Measurements from ENCODE around the gene KY.

DNA sequence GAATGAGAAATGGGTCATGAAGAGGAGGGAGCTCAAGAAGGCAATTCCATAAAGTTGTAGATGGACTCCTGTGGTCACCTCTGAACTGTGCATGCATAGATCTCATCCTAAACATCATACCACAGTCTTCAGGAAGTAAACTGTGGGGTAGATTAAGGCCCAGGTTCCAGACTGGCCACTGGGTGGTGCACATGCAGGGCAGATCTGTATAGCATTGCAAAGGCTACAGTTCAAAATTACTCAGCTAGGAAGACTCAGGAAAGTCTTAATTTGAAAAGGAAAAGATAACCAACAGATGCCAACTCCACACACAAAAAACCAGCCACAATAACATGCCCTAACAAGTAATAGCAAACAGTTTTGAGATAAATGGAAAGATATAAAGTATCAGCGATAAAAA is 20.3 kb downstream of the KY start:
- no peak for TF ChIP-seq ISL1 (CRISPR knock-in tag; IDR thresholded peaks at IDR 0.05)
- TF ChIP-seq, protein P1, sequence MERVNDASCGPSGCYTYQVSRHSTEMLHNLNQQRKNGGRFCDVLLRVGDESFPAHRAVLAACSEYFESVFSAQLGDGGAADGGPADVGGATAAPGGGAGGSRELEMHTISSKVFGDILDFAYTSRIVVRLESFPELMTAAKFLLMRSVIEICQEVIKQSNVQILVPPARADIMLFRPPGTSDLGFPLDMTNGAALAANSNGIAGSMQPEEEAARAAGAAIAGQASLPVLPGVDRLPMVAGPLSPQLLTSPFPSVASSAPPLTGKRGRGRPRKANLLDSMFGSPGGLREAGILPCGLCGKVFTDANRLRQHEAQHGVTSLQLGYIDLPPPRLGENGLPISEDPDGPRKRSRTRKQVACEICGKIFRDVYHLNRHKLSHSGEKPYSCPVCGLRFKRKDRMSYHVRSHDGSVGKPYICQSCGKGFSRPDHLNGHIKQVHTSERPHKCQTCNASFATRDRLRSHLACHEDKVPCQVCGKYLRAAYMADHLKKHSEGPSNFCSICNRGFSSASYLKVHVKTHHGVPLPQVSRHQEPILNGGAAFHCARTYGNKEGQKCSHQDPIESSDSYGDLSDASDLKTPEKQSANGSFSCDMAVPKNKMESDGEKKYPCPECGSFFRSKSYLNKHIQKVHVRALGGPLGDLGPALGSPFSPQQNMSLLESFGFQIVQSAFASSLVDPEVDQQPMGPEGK (CRISPR knock-in tag; IDR thresholded peaks at IDR 0.05; ENCODE audit: borderline replicate concordance) = no peak
- TF ChIP-seq, protein P2, sequence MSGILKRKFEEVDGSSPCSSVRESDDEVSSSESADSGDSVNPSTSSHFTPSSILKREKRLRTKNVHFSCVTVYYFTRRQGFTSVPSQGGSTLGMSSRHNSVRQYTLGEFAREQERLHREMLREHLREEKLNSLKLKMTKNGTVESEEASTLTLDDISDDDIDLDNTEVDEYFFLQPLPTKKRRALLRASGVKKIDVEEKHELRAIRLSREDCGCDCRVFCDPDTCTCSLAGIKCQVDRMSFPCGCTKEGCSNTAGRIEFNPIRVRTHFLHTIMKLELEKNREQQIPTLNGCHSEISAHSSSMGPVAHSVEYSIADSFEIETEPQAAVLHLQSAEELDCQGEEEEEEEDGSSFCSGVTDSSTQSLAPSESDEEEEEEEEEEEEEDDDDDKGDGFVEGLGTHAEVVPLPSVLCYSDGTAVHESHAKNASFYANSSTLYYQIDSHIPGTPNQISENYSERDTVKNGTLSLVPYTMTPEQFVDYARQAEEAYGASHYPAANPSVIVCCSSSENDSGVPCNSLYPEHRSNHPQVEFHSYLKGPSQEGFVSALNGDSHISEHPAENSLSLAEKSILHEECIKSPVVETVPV (CRISPR knock-in tag; IDR thresholded peaks at IDR 0.05) = no peak

All from SK-N-SH treated with all-trans-retinoic acid at 6 μM for 48 hours (cell line).